ENCODE results near the gene ZC3H14. TPM values are rescaled to one million over a fixed set of nuclear protein-coding genes. Genes with fewer than 3 reads are reported as not detected.

ZC3H14 gene
- total and polyA plus RNA-seq, 10 of the 15 experiments (the other 5 are each of a cell fraction or from before 2014, with no cell fraction given) = 17.9 to 97.1 (median 47.6) TPM

DNA sequence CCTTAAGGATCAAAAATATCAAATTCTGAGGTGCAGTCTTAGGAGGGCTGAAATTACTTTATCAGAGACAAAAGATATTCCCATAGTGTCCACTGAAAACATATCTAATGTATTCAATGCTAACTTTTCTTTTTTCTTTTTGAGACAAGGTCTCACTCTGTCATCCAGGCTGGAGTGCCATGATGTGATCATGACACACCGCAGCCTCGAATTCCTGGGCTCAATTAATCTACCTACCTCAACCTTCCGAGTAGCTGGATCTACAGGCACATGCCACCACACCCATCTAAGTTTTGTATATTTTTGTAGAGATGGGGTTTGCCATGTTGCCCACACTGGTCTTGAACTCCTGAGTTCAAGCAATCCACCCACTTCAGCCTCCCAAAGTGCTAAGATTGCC is 68.3 kb downstream of the ZC3H14 start (continued):
- TF ChIP-seq SUZ12 (IDR thresholded peaks at IDR 0.05; ENCODE audit: unreplicated experiment) (no peak), RFX5 (IDR thresholded peaks at IDR 0.05; ENCODE audit: low read depth, low read length) (no peak), POU2F2 (IDR thresholded peaks at IDR 0.05; ENCODE audit: borderline replicate concordance, low read depth, low read length) (no peak), PKNOX1 (IDR thresholded peaks at IDR 0.05) (no peak), SPI1 (IDR thresholded peaks at IDR 0.05; ENCODE audit: borderline replicate concordance, insufficient read depth, low read depth, low read length) (no peak), TBL1XR1 (IDR thresholded peaks at IDR 0.05; ENCODE audit: low read depth, low read length) (no peak)

GRCh38 chr14:88632512-88632911 is 69.7 kb downstream of the ZC3H14 start:
- Histone ChIP-seq H3K9me3 (replicated peaks; ENCODE audit: control insufficient read depth, insufficient read depth, low read length) (no peaks in the 10 kb centered on the region), H3K27me3 (replicated peaks in 1 of 2; ENCODE audit: control insufficient read depth in 2 of 2, insufficient read depth in 2 of 2, low read length in 1 of 2) (no peaks in the 10 kb centered on the region), H4K20me1 (ENCODE audit: control insufficient read depth, insufficient read depth) (no peaks in the 10 kb centered on the region), H3K4me2 (ENCODE audit: control insufficient read depth, insufficient read depth) (no peak overlapping the region), H3K4me1 (ENCODE audit: control insufficient read depth, insufficient read depth, low read length) (no peaks in the 10 kb centered on the region), H3K27ac (ENCODE audit: control insufficient read depth, insufficient read depth) (no peak overlapping the region), H3K4me3 (no peak overlapping the region), H3K36me3 (ENCODE audit: control insufficient read depth in 2 of 2, insufficient read depth in 2 of 2, low read length in 1 of 2) (no peaks in the 10 kb centered on the region), H3K79me2 (ENCODE audit: control insufficient read depth, insufficient read depth, low read length) (no peaks in the 10 kb centered on the region), H2AFZ (ENCODE audit: control insufficient read depth, low read depth, low read length) (no peak overlapping the region), H3K9ac (ENCODE audit: control insufficient read depth, insufficient read depth, low read length) (no peak overlapping the region)
- DNase-seq (ENCODE audit: low read depth, low spot score) (no peak), FAIRE-seq (no peak), ATAC-seq (no peak)
- in situ Hi-C loops (cut with MboI) (no loop called here), intact Hi-C loops (cut with micrococcal nuclease; ENCODE audit: unreplicated experiment) (no loop called here)
- ChIA-PET SMC1A (ENCODE audit: uncharacterized antibody, unreplicated experiment) (no interaction called here), CTCF (interaction anchor here (0.5 to 1.2 kb wide), 2 partner anchors 35 to 1584 kb away, joined by 3 read pairs; no protein-coding TSS in a partner anchor), POLR2A (no interaction called here), RAD21 (ENCODE audit: unreplicated experiment) (no interaction called here)
- no TSS peak for BruUV-seq (replicated peaks)
- 72% methylated on average over 2 of the region's 2 CpGs for WGBS (ENCODE audit: insufficient coverage, insufficient replicate concordance, low lambda C conversion rate, missing lambda C conversion rate)
- no peak for TF ChIP-seq NFIC (IDR thresholded peaks at IDR 0.05; ENCODE audit: low read depth, low read length)
- no peak for TF ChIP-seq NR2C2 (IDR thresholded peaks at IDR 0.05; ENCODE audit: borderline replicate concordance, control insufficient read depth, insufficient read length, low read depth)
- no peak for TF ChIP-seq TAF1 (IDR thresholded peaks at IDR 0.05; ENCODE audit: borderline replicate concordance, low read depth, low read length)
- TF ChIP-seq, protein P1, sequence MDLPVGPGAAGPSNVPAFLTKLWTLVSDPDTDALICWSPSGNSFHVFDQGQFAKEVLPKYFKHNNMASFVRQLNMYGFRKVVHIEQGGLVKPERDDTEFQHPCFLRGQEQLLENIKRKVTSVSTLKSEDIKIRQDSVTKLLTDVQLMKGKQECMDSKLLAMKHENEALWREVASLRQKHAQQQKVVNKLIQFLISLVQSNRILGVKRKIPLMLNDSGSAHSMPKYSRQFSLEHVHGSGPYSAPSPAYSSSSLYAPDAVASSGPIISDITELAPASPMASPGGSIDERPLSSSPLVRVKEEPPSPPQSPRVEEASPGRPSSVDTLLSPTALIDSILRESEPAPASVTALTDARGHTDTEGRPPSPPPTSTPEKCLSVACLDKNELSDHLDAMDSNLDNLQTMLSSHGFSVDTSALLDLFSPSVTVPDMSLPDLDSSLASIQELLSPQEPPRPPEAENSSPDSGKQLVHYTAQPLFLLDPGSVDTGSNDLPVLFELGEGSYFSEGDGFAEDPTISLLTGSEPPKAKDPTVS (IDR thresholded peaks at IDR 0.05; ENCODE audit: low read depth, low read length) = no peak
- TF ChIP-seq, protein P2, sequence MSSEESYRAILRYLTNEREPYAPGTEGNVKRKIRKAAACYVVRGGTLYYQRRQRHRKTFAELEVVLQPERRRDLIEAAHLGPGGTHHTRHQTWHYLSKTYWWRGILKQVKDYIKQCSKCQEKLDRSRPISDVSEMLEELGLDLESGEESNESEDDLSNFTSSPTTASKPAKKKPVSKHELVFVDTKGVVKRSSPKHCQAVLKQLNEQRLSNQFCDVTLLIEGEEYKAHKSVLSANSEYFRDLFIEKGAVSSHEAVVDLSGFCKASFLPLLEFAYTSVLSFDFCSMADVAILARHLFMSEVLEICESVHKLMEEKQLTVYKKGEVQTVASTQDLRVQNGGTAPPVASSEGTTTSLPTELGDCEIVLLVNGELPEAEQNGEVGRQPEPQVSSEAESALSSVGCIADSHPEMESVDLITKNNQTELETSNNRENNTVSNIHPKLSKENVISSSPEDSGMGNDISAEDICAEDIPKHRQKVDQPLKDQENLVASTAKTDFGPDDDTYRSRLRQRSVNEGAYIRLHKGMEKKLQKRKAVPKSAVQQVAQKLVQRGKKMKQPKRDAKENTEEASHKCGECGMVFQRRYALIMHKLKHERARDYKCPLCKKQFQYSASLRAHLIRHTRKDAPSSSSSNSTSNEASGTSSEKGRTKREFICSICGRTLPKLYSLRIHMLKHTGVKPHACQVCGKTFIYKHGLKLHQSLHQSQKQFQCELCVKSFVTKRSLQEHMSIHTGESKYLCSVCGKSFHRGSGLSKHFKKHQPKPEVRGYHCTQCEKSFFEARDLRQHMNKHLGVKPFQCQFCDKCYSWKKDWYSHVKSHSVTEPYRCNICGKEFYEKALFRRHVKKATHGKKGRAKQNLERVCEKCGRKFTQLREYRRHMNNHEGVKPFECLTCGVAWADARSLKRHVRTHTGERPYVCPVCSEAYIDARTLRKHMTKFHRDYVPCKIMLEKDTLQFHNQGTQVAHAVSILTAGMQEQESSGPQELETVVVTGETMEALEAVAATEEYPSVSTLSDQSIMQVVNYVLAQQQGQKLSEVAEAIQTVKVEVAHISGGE (CRISPR knock-in tag; IDR thresholded peaks at IDR 0.05) = no peak
- TF ChIP-seq, protein P3, sequence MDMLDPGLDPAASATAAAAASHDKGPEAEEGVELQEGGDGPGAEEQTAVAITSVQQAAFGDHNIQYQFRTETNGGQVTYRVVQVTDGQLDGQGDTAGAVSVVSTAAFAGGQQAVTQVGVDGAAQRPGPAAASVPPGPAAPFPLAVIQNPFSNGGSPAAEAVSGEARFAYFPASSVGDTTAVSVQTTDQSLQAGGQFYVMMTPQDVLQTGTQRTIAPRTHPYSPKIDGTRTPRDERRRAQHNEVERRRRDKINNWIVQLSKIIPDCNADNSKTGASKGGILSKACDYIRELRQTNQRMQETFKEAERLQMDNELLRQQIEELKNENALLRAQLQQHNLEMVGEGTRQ (IDR thresholded peaks at IDR 0.05; ENCODE audit: borderline replicate concordance, low read depth, low read length) = no peak
- TF ChIP-seq, protein P4, sequence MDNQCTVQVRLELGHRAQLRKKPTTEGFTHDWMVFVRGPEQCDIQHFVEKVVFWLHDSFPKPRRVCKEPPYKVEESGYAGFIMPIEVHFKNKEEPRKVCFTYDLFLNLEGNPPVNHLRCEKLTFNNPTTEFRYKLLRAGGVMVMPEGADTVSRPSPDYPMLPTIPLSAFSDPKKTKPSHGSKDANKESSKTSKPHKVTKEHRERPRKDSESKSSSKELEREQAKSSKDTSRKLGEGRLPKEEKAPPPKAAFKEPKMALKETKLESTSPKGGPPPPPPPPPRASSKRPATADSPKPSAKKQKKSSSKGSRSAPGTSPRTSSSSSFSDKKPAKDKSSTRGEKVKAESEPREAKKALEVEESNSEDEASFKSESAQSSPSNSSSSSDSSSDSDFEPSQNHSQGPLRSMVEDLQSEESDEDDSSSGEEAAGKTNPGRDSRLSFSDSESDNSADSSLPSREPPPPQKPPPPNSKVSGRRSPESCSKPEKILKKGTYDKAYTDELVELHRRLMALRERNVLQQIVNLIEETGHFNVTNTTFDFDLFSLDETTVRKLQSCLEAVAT (IDR thresholded peaks at IDR 0.05) = no peak
- no peak for TF ChIP-seq BACH1 (IDR thresholded peaks at IDR 0.05; ENCODE audit: borderline replicate concordance)
- TF ChIP-seq POLR2AphosphoS5 (IDR thresholded peaks at IDR 0.05; ENCODE audit: low read length) = no peak

All from GM12878 (cell line).